Effector memory CD8-positive, alpha-beta T cell (primary cell): ENCODE results near the gene TBC1D24.
"Not testable (repeated sequence)": the region's sequence is repeated elsewhere in the genome, so short reads cannot be mapped to it uniquely, and the experiment has no call there.

Experiments
- ATAC-seq: fragments of 150-1000 bp; cut with Tn5 transposase; replicated peaks from 2 replicates; pipeline ENCODE4 v1.10.0; 2021; ENCODE audit warnings: mild to moderate bottlenecking, moderate library complexity
- DNase-seq, 3 experiments: peaks; one replicate each; pipeline ENCODE4 v3.0.0; 2021
- H3K27ac Mint-ChIP-seq, 2 donors: one replicate each; pipeline ENCODE4 v1.8.0; 2022; ENCODE audit warnings: mild to moderate bottlenecking in 2 of 2, mixed read lengths in 2 of 2, moderate library complexity in 2 of 2
- H3K27me3 Mint-ChIP-seq, 2 donors: one replicate each; pipeline ENCODE4 v1.8.0; 2022; ENCODE audit warnings: mixed read lengths in 2 of 2
- H3K36me3 Mint-ChIP-seq: one replicate; pipeline ENCODE4 v1.8.0; 2022; ENCODE audit warnings: mild to moderate bottlenecking, moderate library complexity, mixed read lengths; ENCODE audit not compliant: insufficient read depth
- H3K4me1 Mint-ChIP-seq, 2 donors: one replicate each; pipeline ENCODE4 v1.8.0; 2022; ENCODE audit warnings: low read depth in 2 of 2, mixed read lengths in 2 of 2
- H3K4me3 Mint-ChIP-seq, 2 donors: one replicate each; pipeline ENCODE4 v1.8.0; 2022; ENCODE audit warnings: mild to moderate bottlenecking in 2 of 2, mixed read lengths in 2 of 2, moderate library complexity in 2 of 2
- H3K9me3 Mint-ChIP-seq, 2 donors: one replicate each; pipeline ENCODE4 v1.8.0; 2022; ENCODE audit warnings: mixed read lengths in 2 of 2

The TBC1D24 gene

GRCh38 chr16:2475413-2476344 is 752 bp downstream of the TBC1D24 start:
- Mint-ChIP-seq H3K4me1 (peaks cover 15 to 26% of the 10 kb centered on the region in 2 donors), H3K4me3 (peak overlapping the region; percentile 71 to 75), H3K27me3 (peaks cover 0 to 19% of the 10 kb centered on the region in 2 donors), H3K27ac (no peak overlapping the region), H3K9me3 (no peaks in the 10 kb centered on the region), H3K36me3 (no peaks in the 10 kb centered on the region)
- peak; percentile 45 for ATAC-seq
- DNase-seq = peak in 1 of 3 experiments; percentile 31

GRCh38 chr16:2476345-2476720 is 1.4 kb downstream of the TBC1D24 start:
- no peaks in the 10 kb centered on the region for H3K36me3 Mint-ChIP-seq
- peaks cover 0 to 18% of the 10 kb centered on the region in 2 donors for H3K27me3 Mint-ChIP-seq
- H3K4me3 Mint-ChIP-seq = peak overlapping the region; percentile 71 to 75
- peak overlapping the region in 1 of 2 donors; percentile 28 for H3K27ac Mint-ChIP-seq
- ATAC-seq (no peak), DNase-seq (no peak)
- no peaks in the 10 kb centered on the region for H3K9me3 Mint-ChIP-seq
- H3K4me1 Mint-ChIP-seq = peaks cover 15 to 26% of the 10 kb centered on the region in 2 donors

- Mint-ChIP-seq H3K9me3 (no peaks in the 10 kb centered on the region), H3K4me1 (peaks cover 15 to 26% of the 10 kb centered on the region in 2 donors), H3K36me3 (no peaks in the 10 kb centered on the region), H3K4me3 (peak overlapping the region; percentile 71 to 75), H3K27ac (peak overlapping the region in 1 of 2 donors; percentile 28), H3K27me3 (peaks cover 0 to 18% of the 10 kb centered on the region in 2 donors)
- DNase-seq (no peak), ATAC-seq (no peak)
Observed at GRCh38 chr16:2476741-2477140, 1.8 kb downstream of the TBC1D24 start.

- no peak overlapping the region for H3K4me3 Mint-ChIP-seq
- H3K4me1 Mint-ChIP-seq = peaks cover 18 to 30% of the 10 kb centered on the region in 2 donors
- no peak for DNase-seq
- no peaks in the 10 kb centered on the region for H3K36me3 Mint-ChIP-seq
- no peaks in the 10 kb centered on the region for H3K9me3 Mint-ChIP-seq
- peaks cover 0 to 12% of the 10 kb centered on the region in 2 donors for H3K27me3 Mint-ChIP-seq
- H3K27ac Mint-ChIP-seq = no peak overlapping the region
- no peak for ATAC-seq
Observed at GRCh38 chr16:2477327-2477726, 2.4 kb downstream of the TBC1D24 start.

GRCh38 chr16:2478279-2478678 is 3.4 kb downstream of the TBC1D24 start:
- H3K4me1 Mint-ChIP-seq = peaks cover 15 to 31% of the 10 kb centered on the region in 2 donors
- peaks cover 0 to 3% of the 10 kb centered on the region in 2 donors for H3K27me3 Mint-ChIP-seq
- H3K4me3 Mint-ChIP-seq = no peak overlapping the region
- peak overlapping the region; percentile 21 to 22 for H3K27ac Mint-ChIP-seq
- ATAC-seq = no peak
- no peaks in the 10 kb centered on the region for H3K36me3 Mint-ChIP-seq
- no peaks in the 10 kb centered on the region for H3K9me3 Mint-ChIP-seq
- DNase-seq = no peak

- H3K27me3 Mint-ChIP-seq, H3K4me3 Mint-ChIP-seq, H3K9me3 Mint-ChIP-seq, H3K36me3 Mint-ChIP-seq, ATAC-seq, DNase-seq, H3K27ac Mint-ChIP-seq: not testable (repeated sequence)
- H3K4me1 Mint-ChIP-seq = peaks cover 14 to 29% of the 10 kb centered on the region in 2 donors
Observed at GRCh38 chr16:2479996-2480395, 5.1 kb downstream of the TBC1D24 start.

GRCh38 chr16:2480948-2481347 is 6.0 kb downstream of the TBC1D24 start:
- Mint-ChIP-seq H3K27ac (no peak overlapping the region), H3K9me3 (no peaks in the 10 kb centered on the region), H3K4me3 (no peak overlapping the region), H3K36me3 (no peaks in the 10 kb centered on the region), H3K4me1 (peaks cover 13 to 26% of the 10 kb centered on the region in 2 donors), H3K27me3 (no peaks in the 10 kb centered on the region)
- DNase-seq (no peak), ATAC-seq (no peak)

- ATAC-seq = no peak
- Mint-ChIP-seq H3K27me3 (no peaks in the 10 kb centered on the region), H3K36me3 (peaks cover 2% of the 10 kb centered on the region), H3K27ac (no peak overlapping the region), H3K4me1 (peaks cover 11 to 20% of the 10 kb centered on the region in 2 donors), H3K9me3 (no peaks in the 10 kb centered on the region), H3K4me3 (no peak overlapping the region)
- no peak for DNase-seq
Observed at GRCh38 chr16:2481676-2482075, 6.7 kb downstream of the TBC1D24 start.

- Mint-ChIP-seq H3K4me1 (peaks cover 17 to 21% of the 10 kb centered on the region in 2 donors), H3K27ac (no peak overlapping the region), H3K4me3 (no peak overlapping the region), H3K27me3 (no peaks in the 10 kb centered on the region), H3K36me3 (peaks cover 2% of the 10 kb centered on the region), H3K9me3 (no peaks in the 10 kb centered on the region)
- ATAC-seq (no peak), DNase-seq (no peak)
Observed at GRCh38 chr16:2482249-2482648, 7.3 kb downstream of the TBC1D24 start.

GRCh38 chr16:2482708-2483534 is 8.0 kb downstream of the TBC1D24 start:
- Mint-ChIP-seq H3K9me3 (no peaks in the 10 kb centered on the region), H3K4me3 (no peak overlapping the region), H3K36me3 (peaks cover 2% of the 10 kb centered on the region), H3K27ac (peak overlapping the region in 1 of 2 donors; percentile 4), H3K4me1 (peaks cover 15 to 19% of the 10 kb centered on the region in 2 donors), H3K27me3 (no peaks in the 10 kb centered on the region)
- no peak for DNase-seq
- no peak for ATAC-seq

- ATAC-seq (no peak), DNase-seq (no peak)
- H3K4me1 Mint-ChIP-seq = peaks cover 14 to 19% of the 10 kb centered on the region in 2 donors
- H3K4me3 Mint-ChIP-seq = no peak overlapping the region
- no peaks in the 10 kb centered on the region for H3K27me3 Mint-ChIP-seq
- H3K9me3 Mint-ChIP-seq = no peaks in the 10 kb centered on the region
- H3K36me3 Mint-ChIP-seq = peaks cover 2% of the 10 kb centered on the region
- H3K27ac Mint-ChIP-seq = peak overlapping the region in 1 of 2 donors; percentile 5
Observed at GRCh38 chr16:2483939-2484897, 9.3 kb downstream of the TBC1D24 start.

GRCh38 chr16:2484898-2485508 is 10.1 kb downstream of the TBC1D24 start:
- Mint-ChIP-seq H3K4me3 (no peak overlapping the region), H3K27ac (peak overlapping the region; percentile 5 to 68), H3K9me3 (no peaks in the 10 kb centered on the region), H3K27me3 (no peaks in the 10 kb centered on the region), H3K36me3 (peaks cover 2% of the 10 kb centered on the region), H3K4me1 (peaks cover 14 to 19% of the 10 kb centered on the region in 2 donors)
- DNase-seq (no peak), ATAC-seq (no peak)
